ENCODE results near the gene PRKG1.

DNA sequence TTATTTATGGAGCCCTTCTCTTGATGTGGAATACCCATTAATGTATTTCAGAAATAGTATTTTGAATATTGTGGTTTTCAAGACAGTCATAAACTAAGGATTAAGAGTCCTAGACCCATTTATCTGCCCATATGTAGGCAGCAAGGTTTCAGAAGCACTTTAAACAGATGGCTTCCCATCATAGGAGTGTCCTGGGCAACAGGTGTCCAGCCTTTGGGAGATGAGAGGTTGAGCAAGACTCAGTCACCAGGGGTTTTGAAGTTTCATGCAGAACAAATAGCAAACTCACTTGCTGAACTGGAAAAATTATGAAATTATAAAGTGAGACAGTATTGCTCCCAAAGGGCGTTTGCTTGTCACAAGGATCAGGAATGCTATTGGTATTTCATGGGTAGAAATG lies 818.0 kb downstream of the PRKG1 start:
- TF ChIP-seq, protein P1, sequence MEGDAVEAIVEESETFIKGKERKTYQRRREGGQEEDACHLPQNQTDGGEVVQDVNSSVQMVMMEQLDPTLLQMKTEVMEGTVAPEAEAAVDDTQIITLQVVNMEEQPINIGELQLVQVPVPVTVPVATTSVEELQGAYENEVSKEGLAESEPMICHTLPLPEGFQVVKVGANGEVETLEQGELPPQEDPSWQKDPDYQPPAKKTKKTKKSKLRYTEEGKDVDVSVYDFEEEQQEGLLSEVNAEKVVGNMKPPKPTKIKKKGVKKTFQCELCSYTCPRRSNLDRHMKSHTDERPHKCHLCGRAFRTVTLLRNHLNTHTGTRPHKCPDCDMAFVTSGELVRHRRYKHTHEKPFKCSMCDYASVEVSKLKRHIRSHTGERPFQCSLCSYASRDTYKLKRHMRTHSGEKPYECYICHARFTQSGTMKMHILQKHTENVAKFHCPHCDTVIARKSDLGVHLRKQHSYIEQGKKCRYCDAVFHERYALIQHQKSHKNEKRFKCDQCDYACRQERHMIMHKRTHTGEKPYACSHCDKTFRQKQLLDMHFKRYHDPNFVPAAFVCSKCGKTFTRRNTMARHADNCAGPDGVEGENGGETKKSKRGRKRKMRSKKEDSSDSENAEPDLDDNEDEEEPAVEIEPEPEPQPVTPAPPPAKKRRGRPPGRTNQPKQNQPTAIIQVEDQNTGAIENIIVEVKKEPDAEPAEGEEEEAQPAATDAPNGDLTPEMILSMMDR (IDR thresholded peaks at IDR 0.05; ENCODE audit: low read depth, low read length) = no peak
- no peak for TF ChIP-seq EZH2phosphoT487 (IDR thresholded peaks at IDR 0.05; ENCODE audit: low read depth)

Measured in OCI-LY3 (cell line).